Measurements from ENCODE around the gene HES4. TPM values are rescaled to one million over a fixed set of nuclear protein-coding genes. Genes with fewer than 3 reads are reported as not detected.
A peak's percentile ranks its signal among the peaks of the same experiment; 100 is the strongest.

Gene HES4
- total and polyA plus RNA-seq, 2 of the 13 experiments (the other 11 are each of a cell fraction or from before 2014, with no cell fraction given), result 8.8 to 10.6 TPM

DNA sequence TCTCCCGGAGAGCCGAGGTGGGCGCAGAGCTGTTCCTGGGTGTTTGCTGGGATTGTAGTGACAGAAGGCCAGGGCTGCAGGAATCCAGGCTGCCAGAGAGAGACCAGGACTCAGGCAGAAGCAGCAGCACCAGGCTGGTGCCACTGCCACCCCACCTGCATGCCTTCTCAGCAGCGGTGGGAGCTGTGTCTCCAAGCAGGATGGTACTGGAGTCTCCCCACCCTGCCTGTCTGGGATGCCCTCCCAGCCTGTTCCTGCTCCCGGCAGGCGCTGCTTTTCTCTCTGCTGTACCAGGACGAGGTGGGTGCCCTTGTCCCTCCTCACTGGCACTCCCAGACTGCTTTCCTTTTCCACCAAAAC is 4.5 kb upstream of the HES4 start (continued):
- no peak for TF ChIP-seq ZNF652 (CRISPR knock-in tag; IDR thresholded peaks at IDR 0.05; ENCODE audit: borderline replicate concordance, low read depth)
- TF ChIP-seq ZNF333 (CRISPR knock-in tag; IDR thresholded peaks at IDR 0.05; ENCODE audit: borderline replicate concordance), result 0 out of 2 replicates have a peak, but pooled peaks have one; percentile 64

DNA sequence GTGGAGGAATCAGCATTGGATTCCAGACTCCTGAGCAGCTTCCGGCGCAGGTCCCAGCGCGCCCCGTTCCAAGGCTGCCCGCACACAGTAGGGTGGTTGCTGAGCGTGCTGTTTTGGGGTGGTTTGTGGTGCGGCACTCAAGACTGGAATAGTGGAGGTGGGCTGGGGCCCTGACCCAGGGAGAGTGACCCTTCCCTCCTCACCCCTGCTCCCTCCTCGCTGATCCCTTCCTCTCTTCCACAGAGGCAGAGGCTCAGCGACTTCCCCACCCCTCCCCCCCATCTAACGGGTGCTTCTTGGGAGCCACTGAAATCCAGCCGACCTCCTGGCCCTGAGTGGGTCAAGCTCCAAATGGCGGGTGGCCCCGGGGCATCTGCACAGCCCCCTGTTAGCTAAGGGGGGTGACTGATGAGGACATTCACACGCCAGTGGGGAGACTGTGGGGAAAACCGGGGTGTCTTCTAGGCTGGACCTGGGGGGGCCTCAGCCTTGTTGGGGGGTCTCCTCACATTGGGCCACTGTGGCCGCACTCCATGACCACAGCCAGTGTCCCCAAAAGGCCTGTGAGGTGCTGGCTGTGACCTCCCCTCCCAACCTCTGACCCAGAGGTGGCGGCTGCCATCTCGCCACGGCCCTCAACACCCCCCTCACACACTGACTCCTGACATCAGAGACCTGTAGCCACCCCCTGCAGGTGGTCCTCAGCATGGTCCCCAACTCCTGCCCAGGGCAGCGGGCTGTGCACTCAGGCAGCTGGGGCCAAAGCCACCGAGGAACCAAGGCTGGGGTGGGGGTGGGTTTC is 3.9 kb upstream of the HES4 start:
- no peaks in the 10 kb centered on the region for H3K27me3 ChIP-seq (ENCODE audit: control insufficient read depth in 1 of 2, insufficient read depth in 2 of 2, low read length in 2 of 2)
- ChIA-PET POLR2A (interaction anchor here (1.0 to 1.6 kb wide), 2 partner anchors 10 to 14 kb away, joined by 3 to 9 read pairs; partner anchors contain the start of gene ISG15), CTCF (ENCODE audit: low intra/inter-chr PET ratio, low total read pairs) (no interaction called here)
- ATAC-seq (no peak), FAIRE-seq (no peak), DNase-seq (ENCODE audit: low spot score) (no peak)
- H3K9ac ChIP-seq (ENCODE audit: insufficient read depth, low read depth, low read length), result peak overlapping the region; percentile 77; the same call in 1 of the 2 replicates
- H3K4me1 ChIP-seq (ENCODE audit: insufficient read depth, low read length), result peaks cover 54% of the 10 kb centered on the region
- no TSS peak for BruUV-seq (replicated peaks)
- TF ChIP-seq, protein P1, sequence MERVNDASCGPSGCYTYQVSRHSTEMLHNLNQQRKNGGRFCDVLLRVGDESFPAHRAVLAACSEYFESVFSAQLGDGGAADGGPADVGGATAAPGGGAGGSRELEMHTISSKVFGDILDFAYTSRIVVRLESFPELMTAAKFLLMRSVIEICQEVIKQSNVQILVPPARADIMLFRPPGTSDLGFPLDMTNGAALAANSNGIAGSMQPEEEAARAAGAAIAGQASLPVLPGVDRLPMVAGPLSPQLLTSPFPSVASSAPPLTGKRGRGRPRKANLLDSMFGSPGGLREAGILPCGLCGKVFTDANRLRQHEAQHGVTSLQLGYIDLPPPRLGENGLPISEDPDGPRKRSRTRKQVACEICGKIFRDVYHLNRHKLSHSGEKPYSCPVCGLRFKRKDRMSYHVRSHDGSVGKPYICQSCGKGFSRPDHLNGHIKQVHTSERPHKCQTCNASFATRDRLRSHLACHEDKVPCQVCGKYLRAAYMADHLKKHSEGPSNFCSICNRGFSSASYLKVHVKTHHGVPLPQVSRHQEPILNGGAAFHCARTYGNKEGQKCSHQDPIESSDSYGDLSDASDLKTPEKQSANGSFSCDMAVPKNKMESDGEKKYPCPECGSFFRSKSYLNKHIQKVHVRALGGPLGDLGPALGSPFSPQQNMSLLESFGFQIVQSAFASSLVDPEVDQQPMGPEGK (CRISPR knock-in tag; IDR thresholded peaks at IDR 0.05), result no peak
- TF ChIP-seq RBFOX2 (IDR thresholded peaks at IDR 0.05; ENCODE audit: low read depth, low read length), result peak; percentile 49; the same call in 1 of the 2 replicates
- TF ChIP-seq HOXD1 (CRISPR knock-in tag; IDR thresholded peaks at IDR 0.05), result no peak
- TF ChIP-seq ZSCAN25 (CRISPR knock-in tag; IDR thresholded peaks at IDR 0.05), result peak; percentile 97
- TF ChIP-seq POLR2G (IDR thresholded peaks at IDR 0.05; ENCODE audit: low read depth, low read length), result peak; percentile 26; the same call in 1 of the 2 replicates
- 0 out of 2 replicates have a peak, but pooled peaks have one; percentile 11 for TF ChIP-seq HOXA3 (CRISPR knock-in tag; IDR thresholded peaks at IDR 0.05)
- TF ChIP-seq AGO2 (optimal IDR thresholded peaks at IDR 0.05; ENCODE audit: low read depth, low read length), result peak; percentile 51
- 0 out of 2 replicates have a peak, but pooled peaks have one; percentile 17 for TF ChIP-seq ZNF446 (CRISPR knock-in tag; IDR thresholded peaks at IDR 0.05)
- no peak for TF ChIP-seq IKZF4 (CRISPR knock-in tag; IDR thresholded peaks at IDR 0.05; ENCODE audit: borderline replicate concordance, low read depth, not compliant biosample characterization)
- TF ChIP-seq ZKSCAN1 (IDR thresholded peaks at IDR 0.05; ENCODE audit: low read length), result peak; percentile 55; the same call in 1 of the 2 replicates
- TF ChIP-seq ZNF501 (CRISPR knock-in tag; IDR thresholded peaks at IDR 0.05), result 0 out of 2 replicates have a peak, but pooled peaks have one; percentile 19
- H3K27ac ChIP-seq (ENCODE audit: extremely low read length, insufficient read depth, low read length), result no peak overlapping the region
- no peaks in the 10 kb centered on the region for H3K9me3 ChIP-seq (ENCODE audit: low read length)
- H3K4me2 ChIP-seq (ENCODE audit: low read depth, low read length), result peak overlapping the region; percentile 87; the same call in 1 of the 2 replicates
- no peak overlapping the region for H2AFZ ChIP-seq (ENCODE audit: low read length)
- peak overlapping the region in 1 of 3 experiments; percentile 77; a peak in 1 of 6 replicates for H3K4me3 ChIP-seq (replicated peaks in 1 of 3; ENCODE audit: insufficient read depth in 1 of 3, low read depth in 2 of 3, low read length in 3 of 3)
- H3K36me3 ChIP-seq (replicated peaks in 1 of 2; ENCODE audit: control insufficient read depth in 1 of 2, insufficient read depth in 2 of 2, low read length in 2 of 2), result no peaks in the 10 kb centered on the region
- in situ Hi-C loops (cut with HindIII; ENCODE audit: extremely low pct_ligation_motif_present, low pct_unique_long_range_greater_than_20kb) (no loop called here), intact Hi-C loops (cut with micrococcal nuclease; ENCODE audit: unreplicated experiment) (loop anchor here (10.0 kb wide), 1 partner anchor 231 kb away; the partner anchor contains the start of genes B3GALT6 and SDF4)
- 79% methylated on average over 7 of the region's 22 CpGs for WGBS (ENCODE audit: low lambda C conversion rate)
- peaks cover 15% of the 10 kb centered on the region for H3K79me2 ChIP-seq (ENCODE audit: insufficient read depth, low read length)
- H4K20me1 ChIP-seq (ENCODE audit: insufficient read depth, low read length), result no peaks in the 10 kb centered on the region

All from HepG2 (cell line).